SK-N-SH treated with all-trans-retinoic acid at 6 μM for 48 hours (cell line): Measurements from ENCODE around the gene RETREG1.

ENCODE experiments used
- ARNTL ChIP-seq: fragments of 450-650 bp; formaldehyde crosslinking; IDR thresholded peaks from 2 replicates; pipeline ENCODE4 v1.5.0; 2020; ENCODE audit warnings: low read depth, mild to moderate bottlenecking, moderate library complexity, borderline replicate concordance
- CREB5 ChIP-seq: fragments of 250-450 bp; sonication (Bioruptor Pico); IDR thresholded peaks from 2 replicates; pipeline ENCODE4 v1.5.1; 2020; ENCODE audit warnings: low read depth, mild to moderate bottlenecking, moderate library complexity
- GLIS3 ChIP-seq: fragments of 250-450 bp; sonication (Bioruptor Pico); IDR thresholded peaks from 2 replicates; pipeline ENCODE4 v1.5.0; 2020; ENCODE audit warnings: mild to moderate bottlenecking, moderate library complexity
- ISL1 ChIP-seq: fragments of 250-450 bp; sonication (Bioruptor Pico); IDR thresholded peaks from 2 replicates; pipeline ENCODE4 v2.1.2; 2022; ENCODE audit warnings: mild to moderate bottlenecking, moderate library complexity
- OSR1 ChIP-seq: fragments of 250-450 bp; sonication (Bioruptor Pico); IDR thresholded peaks from 2 replicates; pipeline ENCODE4 v1.8.0; 2022; ENCODE audit warnings: moderate library complexity, mild to moderate bottlenecking, inconsistent platforms
- RARB ChIP-seq: fragments of 250-450 bp; sonication (Bioruptor Pico); IDR thresholded peaks from 2 replicates; pipeline ENCODE4 v1.8.0; 2021; ENCODE audit warnings: mild to moderate bottlenecking, moderate library complexity
- ZC3H10 ChIP-seq: fragments of 250-450 bp; sonication (Bioruptor Pico); IDR thresholded peaks from 2 replicates; pipeline ENCODE4 v1.5.1; 2021; ENCODE audit warnings: mild to moderate bottlenecking, moderate library complexity
- ZNF70 ChIP-seq: fragments of 450-650 bp; formaldehyde crosslinking; IDR thresholded peaks from 2 replicates; pipeline ENCODE4 v1.5.0; 2020; ENCODE audit warnings: mild to moderate bottlenecking, moderate library complexity
- ZNF8 ChIP-seq: fragments of 450-650 bp; formaldehyde crosslinking; IDR thresholded peaks from 2 replicates; pipeline ENCODE4 v1.5.0; 2020; ENCODE audit warnings: mild to moderate bottlenecking, moderate library complexity
- TF ChIP-seq, protein P1 (sequence below): fragments of 250-450 bp; sonication (Bioruptor Pico); IDR thresholded peaks from 2 replicates; pipeline ENCODE4 v1.8.0; 2021; ENCODE audit warnings: low read depth, mild to moderate bottlenecking, moderate library complexity, borderline replicate concordance
- TF ChIP-seq, protein P2 (sequence below): fragments of 250-450 bp; sonication (Bioruptor Pico); IDR thresholded peaks from 2 replicates; pipeline ENCODE4 v1.8.0; 2020; ENCODE audit warnings: mild to moderate bottlenecking, moderate library complexity, borderline replicate concordance

GRCh38 chr5:16461782-16462181 lies 155.0 kb downstream of the RETREG1 start:
- TF ChIP-seq CREB5 (CRISPR knock-in tag) (no peak), ZNF70 (CRISPR knock-in tag) (no peak), ARNTL (CRISPR knock-in tag) (no peak), ISL1 (no peak), ZNF8 (CRISPR knock-in tag) (no peak), ZC3H10 (CRISPR knock-in tag) (no peak), OSR1 (CRISPR knock-in tag) (no peak), RARB (no peak), GLIS3 (CRISPR knock-in tag) (no peak)
- TF ChIP-seq, protein P1, sequence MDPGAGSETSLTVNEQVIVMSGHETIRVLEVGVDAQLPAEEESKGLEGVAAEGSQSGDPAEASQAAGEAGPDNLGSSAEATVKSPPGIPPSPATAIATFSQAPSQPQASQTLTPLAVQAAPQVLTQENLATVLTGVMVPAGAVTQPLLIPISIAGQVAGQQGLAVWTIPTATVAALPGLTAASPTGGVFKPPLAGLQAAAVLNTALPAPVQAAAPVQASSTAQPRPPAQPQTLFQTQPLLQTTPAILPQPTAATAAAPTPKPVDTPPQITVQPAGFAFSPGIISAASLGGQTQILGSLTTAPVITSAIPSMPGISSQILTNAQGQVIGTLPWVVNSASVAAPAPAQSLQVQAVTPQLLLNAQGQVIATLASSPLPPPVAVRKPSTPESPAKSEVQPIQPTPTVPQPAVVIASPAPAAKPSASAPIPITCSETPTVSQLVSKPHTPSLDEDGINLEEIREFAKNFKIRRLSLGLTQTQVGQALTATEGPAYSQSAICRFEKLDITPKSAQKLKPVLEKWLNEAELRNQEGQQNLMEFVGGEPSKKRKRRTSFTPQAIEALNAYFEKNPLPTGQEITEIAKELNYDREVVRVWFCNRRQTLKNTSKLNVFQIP (CRISPR knock-in tag), result no peak
- TF ChIP-seq, protein P2, sequence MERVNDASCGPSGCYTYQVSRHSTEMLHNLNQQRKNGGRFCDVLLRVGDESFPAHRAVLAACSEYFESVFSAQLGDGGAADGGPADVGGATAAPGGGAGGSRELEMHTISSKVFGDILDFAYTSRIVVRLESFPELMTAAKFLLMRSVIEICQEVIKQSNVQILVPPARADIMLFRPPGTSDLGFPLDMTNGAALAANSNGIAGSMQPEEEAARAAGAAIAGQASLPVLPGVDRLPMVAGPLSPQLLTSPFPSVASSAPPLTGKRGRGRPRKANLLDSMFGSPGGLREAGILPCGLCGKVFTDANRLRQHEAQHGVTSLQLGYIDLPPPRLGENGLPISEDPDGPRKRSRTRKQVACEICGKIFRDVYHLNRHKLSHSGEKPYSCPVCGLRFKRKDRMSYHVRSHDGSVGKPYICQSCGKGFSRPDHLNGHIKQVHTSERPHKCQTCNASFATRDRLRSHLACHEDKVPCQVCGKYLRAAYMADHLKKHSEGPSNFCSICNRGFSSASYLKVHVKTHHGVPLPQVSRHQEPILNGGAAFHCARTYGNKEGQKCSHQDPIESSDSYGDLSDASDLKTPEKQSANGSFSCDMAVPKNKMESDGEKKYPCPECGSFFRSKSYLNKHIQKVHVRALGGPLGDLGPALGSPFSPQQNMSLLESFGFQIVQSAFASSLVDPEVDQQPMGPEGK (CRISPR knock-in tag), result no peak
